CD14-positive monocyte (primary cell): Measurements from ENCODE around the gene ANKRD13D. TPM values are rescaled to one million over a fixed set of nuclear protein-coding genes. Genes with fewer than 3 reads are reported as not detected.

Experiments
- DNase-seq, 3 donors: peaks; one replicate each; pipeline ENCODE4 v3.0.0-alpha.2; 2011 to 2022
- H2AFZ ChIP-seq: 2 replicates; pipeline ENCODE4 v1.6.0; 2012; ENCODE audit warnings: mild to moderate bottlenecking, low read depth, low read length, inconsistent platforms; ENCODE audit not compliant: insufficient read depth, poor library complexity, severe bottlenecking
- H3K27ac ChIP-seq, 2 donors: 1 replicate in 1 of 2; 2 replicates in 1 of 2; pipeline ENCODE4 v1.5.1; 2012 to 2013; ENCODE audit warnings: low read length in 2 of 2, control low read depth in 1 of 2, inconsistent platforms in 1 of 2, low read depth in 1 of 2, mild to moderate bottlenecking in 1 of 2
- H3K27me3 ChIP-seq, 2 donors: one replicate each; pipeline versions ENCODE4 v1.6.0 to v1.6.1; 2011 to 2013; ENCODE audit warnings: low read length in 2 of 2; ENCODE audit not compliant: control insufficient read depth in 2 of 2, insufficient read depth in 2 of 2
- H3K36me3 ChIP-seq, 2 donors: replicated peaks in 1 of 2; 1 replicate in 1 of 2; 2 replicates in 1 of 2; pipeline versions ENCODE4 v1.5.1 to v1.6.1; 2012 to 2013; ENCODE audit warnings: low read length in 2 of 2, control low read depth in 1 of 2, inconsistent platforms in 1 of 2, mild to moderate bottlenecking in 1 of 2; ENCODE audit not compliant: insufficient read depth in 2 of 2, control insufficient read depth in 1 of 2
- H3K4me1 ChIP-seq, 2 donors: 1 replicate in 1 of 2; 2 replicates in 1 of 2; pipeline versions ENCODE4 v1.5.1 to v1.6.1; 2012 to 2013; ENCODE audit warnings: low read length in 2 of 2, control low read depth in 1 of 2, inconsistent platforms in 1 of 2, mild to moderate bottlenecking in 1 of 2, moderate library complexity in 1 of 2; ENCODE audit not compliant: insufficient read depth in 2 of 2, control insufficient read depth in 1 of 2
- H3K4me2 ChIP-seq: replicated peaks from 2 replicates; pipeline ENCODE3; 2012; ENCODE audit warnings: low read length, moderate library complexity, mild to moderate bottlenecking; ENCODE audit not compliant: poor library complexity, severe bottlenecking; ENCODE audit errors: extremely low read depth
- H3K4me3 ChIP-seq, 3 experiments: fragments of 200-600 bp in 1 of 3; sonication (generic) in 1 of 3; replicated peaks in 1 of 3; 1 replicate in 2 of 3; 2 replicates in 1 of 3; pipeline ENCODE4 v1.5.1; 2011 to 2013; ENCODE audit warnings: low read length in 3 of 3, mild to moderate bottlenecking in 3 of 3, control low read depth in 2 of 3, low read depth in 2 of 3, inconsistent platforms in 1 of 3, moderate library complexity in 1 of 3
- H3K79me2 ChIP-seq: 2 replicates; pipeline ENCODE4 v1.6.0; 2012; ENCODE audit warnings: mild to moderate bottlenecking, control low read depth, inconsistent platforms, low read length, moderate library complexity; ENCODE audit not compliant: insufficient read depth
- H3K9ac ChIP-seq: 2 replicates; pipeline ENCODE4 v1.6.0; 2017; ENCODE audit warnings: low read length, mild to moderate bottlenecking; ENCODE audit not compliant: insufficient read depth, poor library complexity, severe bottlenecking
- H3K9me3 ChIP-seq, 2 donors: replicated peaks in 1 of 2; 1 replicate in 1 of 2; 2 replicates in 1 of 2; pipeline versions ENCODE4 v1.5.1 to v1.6.1; 2012 to 2013; ENCODE audit warnings: low read length in 2 of 2, control low read depth in 1 of 2; ENCODE audit not compliant: control insufficient read depth in 1 of 2, insufficient read depth in 1 of 2
- H4K20me1 ChIP-seq: 2 replicates; pipeline ENCODE4 v1.6.0; 2012; ENCODE audit warnings: mild to moderate bottlenecking, low read length, control low read depth, moderate library complexity; ENCODE audit not compliant: insufficient read depth
- H3K27ac Mint-ChIP-seq, 7 donors: one replicate each; pipeline ENCODE4 v1.8.0; 2020; ENCODE audit warnings: mild to moderate bottlenecking in 7 of 7, mixed read lengths in 7 of 7, moderate library complexity in 6 of 7, inconsistent platforms in 2 of 7
- H3K27me3 Mint-ChIP-seq, 3 donors: one replicate each; pipeline ENCODE4 v1.8.0; 2021 to 2022; ENCODE audit warnings: low read depth in 3 of 3, mild to moderate bottlenecking in 3 of 3, mixed read lengths in 3 of 3, moderate library complexity in 3 of 3, inconsistent platforms in 1 of 3
- H3K36me3 Mint-ChIP-seq, 2 donors: one replicate each; pipeline ENCODE4 v1.8.0; 2020; ENCODE audit warnings: mixed read lengths in 2 of 2, inconsistent platforms in 1 of 2, mild to moderate bottlenecking in 1 of 2
- H3K4me1 Mint-ChIP-seq: one replicate; pipeline ENCODE4 v1.8.0; 2020; ENCODE audit warnings: mild to moderate bottlenecking, mixed read lengths
- H3K4me3 Mint-ChIP-seq, 2 donors: one replicate each; pipeline ENCODE4 v1.8.0; 2020; ENCODE audit warnings: mild to moderate bottlenecking in 2 of 2, mixed read lengths in 2 of 2, moderate library complexity in 1 of 2
- H3K9me3 Mint-ChIP-seq, 7 donors: one replicate each; pipeline ENCODE4 v1.8.0; 2020 to 2022; ENCODE audit warnings: mixed read lengths in 7 of 7, mild to moderate bottlenecking in 6 of 7, moderate library complexity in 6 of 7, inconsistent platforms in 2 of 7
- CTCF ChIP-seq: fragments of 200-600 bp; IDR thresholded peaks from one replicate; pipeline ENCODE4 v1.8.0; 2022; ENCODE audit warnings: antibody characterized with exemption, mild to moderate bottlenecking
- WGBS: methylation state at CpG from one replicate; pipeline ENCODE4 v1.1.5; 2013; ENCODE audit warnings: missing lambda C conversion rate; ENCODE audit not compliant: insufficient coverage; 5-methylcytosine and 5-hydroxymethylcytosine counted together
- intact Hi-C, 2 donors: fragments of 100-400 bp; cut with micrococcal nuclease; formaldehyde crosslinking; loops; one replicate each; pipeline versions ENCODE4 v1.15.0 to v1.15.1; 2023
- polyA plus RNA-seq, 3 donors: library from polyadenylated mRNA; depleted of rRNA in 1 of 3; unstranded in 2 of 3; stranded (reverse) in 1 of 3; fragments of 300-500 nt in 2 of 3; fragments of >200 nt in 1 of 3; fragmentation: Illumina TruSeq in 2 of 3; gene quantifications; 1 replicate in 2 of 3; 2 replicates in 1 of 3; pipeline ENCODE4 v1.2.3, GENCODE V29; 2012 to 2021

The ANKRD13D gene
- polyA plus RNA-seq, 3 donors, result 9.1 to 389 (median 10.3) TPM

- Mint-ChIP-seq H3K4me1 (peaks cover 95% of the 10 kb centered on the region), H3K9me3 (peaks cover 0 to 3% (median 2%) of the 10 kb centered on the region in 7 donors), H3K27me3 (peaks cover 0 to 7% (median 4%) of the 10 kb centered on the region in 3 donors), H3K36me3 (peaks cover 68 to 93% of the 10 kb centered on the region in 2 donors), H3K27ac (peak overlapping the region; percentile 89 to 97 (median 94)), H3K4me3 (no peak overlapping the region)
- Histone ChIP-seq H3K9me3 (no peaks in the 10 kb centered on the region), H3K4me1 (peaks cover 100% of the 10 kb centered on the region in 2 donors), H3K36me3 (peaks cover 80 to 81% of the 10 kb centered on the region in 2 donors), H2AFZ (no peak overlapping the region), H3K27ac (peak overlapping the region; percentile 92 to 99), H3K4me2 (no peak overlapping the region), H3K79me2 (peaks cover 98% of the 10 kb centered on the region), H4K20me1 (peaks cover 14% of the 10 kb centered on the region), H3K4me3 (peak overlapping the region in 1 of 3 experiments; percentile 97), H3K27me3 (no peaks in the 10 kb centered on the region), H3K9ac (no peak overlapping the region)
- no peak for DNase-seq
- intact Hi-C loops, result no loop called here
- TF ChIP-seq CTCF, result no peak
- 95% methylated on average over 21 of the region's 31 CpGs for WGBS
These were observed 8.1 kb upstream of the ANKRD13D start for GRCh38 chr11:67280788-67281551.

- H3K4me1 Mint-ChIP-seq, result peaks cover 93% of the 10 kb centered on the region
These were observed 7.5 kb upstream of the ANKRD13D start for GRCh38 chr11:67281552-67282150.

More at GRCh38 chr11:67281552-67282150, 7.5 kb upstream of the ANKRD13D start:
- H3K27me3 Mint-ChIP-seq, result peaks cover 0 to 5% (median 4%) of the 10 kb centered on the region in 3 donors
- H3K9ac ChIP-seq, result no peak overlapping the region
- H3K27me3 ChIP-seq, result no peaks in the 10 kb centered on the region
- H3K4me3 ChIP-seq, result peak overlapping the region in 1 of 3 experiments; percentile 23
- H3K36me3 Mint-ChIP-seq, result peaks cover 67 to 91% of the 10 kb centered on the region in 2 donors
- peaks cover 98% of the 10 kb centered on the region for H3K79me2 ChIP-seq
- intact Hi-C loops, result no loop called here
- H3K36me3 ChIP-seq, result peaks cover 78 to 85% of the 10 kb centered on the region in 2 donors
- WGBS, result 78% methylated on average over 20 of the region's 27 CpGs
- H3K9me3 Mint-ChIP-seq, result peaks cover 0 to 2% (median under 1%) of the 10 kb centered on the region in 7 donors
- H4K20me1 ChIP-seq, result peaks cover 10% of the 10 kb centered on the region
- peak overlapping the region in 1 of 2 donors; percentile 50 for H3K4me3 Mint-ChIP-seq
- peak overlapping the region; percentile 87 to 95 (median 93) for H3K27ac Mint-ChIP-seq
- H3K27ac ChIP-seq, result peak overlapping the region; percentile 92 to 99
- H2AFZ ChIP-seq, result no peak overlapping the region
- no peaks in the 10 kb centered on the region for H3K9me3 ChIP-seq
- no peak for TF ChIP-seq CTCF
- peak overlapping the region; percentile 80 for H3K4me2 ChIP-seq
- no peak for DNase-seq
- peaks cover 100% of the 10 kb centered on the region in 2 donors for H3K4me1 ChIP-seq
